AG09309 (cell line): ENCODE measurements around the gene NDRG3.

Source experiments
- DNase-seq: peaks from one replicate; pipeline ENCODE4 v3.0.0-alpha.2; 2010; ENCODE audit warnings: low read depth
- H3K4me3 ChIP-seq: 2 replicates; pipeline ENCODE4 v1.5.1; 2011; ENCODE audit warnings: mild to moderate bottlenecking, low read depth, low read length, moderate library complexity; ENCODE audit not compliant: control insufficient read depth
- CTCF ChIP-seq: IDR thresholded peaks from 2 replicates; pipeline ENCODE4 v1.5.1; 2011; ENCODE audit warnings: mild to moderate bottlenecking, low read depth, low read length, inconsistent platforms; ENCODE audit not compliant: insufficient read depth, control insufficient read depth; ENCODE audit errors: missing control alignments

NDRG3 gene

DNA sequence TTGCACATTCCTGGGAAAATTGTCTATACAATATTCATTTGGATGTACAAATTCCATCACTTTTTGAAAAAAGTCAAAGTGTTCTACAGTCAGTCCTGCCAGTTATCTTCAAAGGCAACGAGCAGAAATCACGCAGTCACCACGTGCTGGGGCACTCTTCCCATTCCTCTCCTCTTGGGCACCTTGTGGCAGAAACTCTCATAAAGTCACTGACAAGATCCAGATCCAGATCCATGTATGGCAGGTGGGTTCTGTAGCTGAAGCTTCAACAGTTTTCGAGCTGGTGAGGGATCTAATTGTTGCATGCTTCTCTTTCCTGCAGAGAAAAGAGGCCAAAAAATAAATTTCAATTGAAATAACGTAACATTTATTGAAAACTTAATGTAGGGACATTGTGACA lies 6.7 kb upstream of the NDRG3 start:
- TF ChIP-seq CTCF = no peak
- no peak overlapping the region for H3K4me3 ChIP-seq
- no peak for DNase-seq

GRCh38 chr20:36745234-36745926 lies 510 bp downstream of the NDRG3 start:
- H3K4me3 ChIP-seq = peak overlapping the region; percentile 62
- DNase-seq = no peak
- peak; percentile 3 for TF ChIP-seq CTCF

DNA sequence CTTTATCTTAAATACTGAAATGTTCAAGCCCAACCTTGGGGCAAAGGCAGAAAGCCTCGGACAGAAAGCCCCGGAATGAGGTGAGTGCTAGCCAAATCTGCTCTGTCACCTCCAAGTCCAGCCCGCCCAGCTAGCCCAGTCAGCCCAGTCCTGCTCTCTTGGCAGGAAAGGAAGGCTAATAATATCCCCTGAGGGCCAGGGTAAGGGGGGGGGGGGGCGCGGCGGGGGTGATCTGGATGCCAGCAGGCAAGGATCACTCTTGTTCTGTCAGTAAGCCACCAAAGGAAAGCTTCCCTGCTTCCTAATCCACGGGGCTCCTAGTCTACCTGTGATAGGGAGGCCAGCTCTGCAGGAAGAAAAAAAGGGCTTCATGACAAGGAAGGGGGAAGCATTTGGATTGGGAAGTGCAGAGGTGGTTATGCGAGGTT lies 1.1 kb downstream of the NDRG3 start:
- no peak for DNase-seq

GRCh38 chr20:36744243-36744642 lies 1.6 kb downstream of the NDRG3 start:
- DNase-seq = no peak
- TF ChIP-seq CTCF = no peak
- H3K4me3 ChIP-seq = no peak overlapping the region

More for the DNA sequence above, 1.1 kb downstream of the NDRG3 start:
- peak overlapping the region; percentile 62 for H3K4me3 ChIP-seq
- no peak for TF ChIP-seq CTCF

DNA sequence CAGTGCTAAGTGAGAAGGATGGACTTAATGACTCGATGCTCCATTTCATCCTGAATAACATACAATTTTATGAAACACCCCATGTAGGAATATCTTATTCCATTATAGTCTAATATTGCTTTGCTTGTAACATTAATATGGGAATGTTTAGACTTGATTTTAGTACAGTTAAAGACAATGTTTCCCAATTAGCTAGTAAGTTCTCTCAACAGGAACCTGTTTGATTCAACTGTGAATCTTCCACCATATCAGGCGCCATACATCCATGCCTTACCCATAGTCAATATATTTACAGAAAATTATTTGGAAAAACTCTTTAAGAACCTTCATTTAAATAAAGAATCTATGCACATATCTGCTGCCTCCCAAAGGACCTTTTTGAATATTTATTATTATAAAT lies 3.3 kb downstream of the NDRG3 start:
- TF ChIP-seq CTCF = no peak
- H3K4me3 ChIP-seq = no peak overlapping the region
- no peak for DNase-seq

- DNase-seq = no peak
- H3K4me3 ChIP-seq = no peak overlapping the region
- TF ChIP-seq CTCF = no peak
Measured at GRCh38 chr20:36741072-36741471, 4.8 kb downstream of the NDRG3 start.

GRCh38 chr20:36737183-36737499 lies 8.7 kb downstream of the NDRG3 start:
- TF ChIP-seq CTCF = no peak
- no peak overlapping the region for H3K4me3 ChIP-seq
- no peak for DNase-seq
